PC-9 (cell line): ENCODE measurements around the gene RAF1. TPM values are rescaled to one million over a fixed set of nuclear protein-coding genes. Genes with fewer than 3 reads are reported as not detected.

Experiments
- BruUV-seq: library from RNA; stranded (reverse); fragments of 400-500 nt; replicated peaks from 2 replicates; lab custom pipeline; 2021; lab: Mats Ljungman, UMichigan
- CTCF ChIA-PET: fragments of 300-600 bp; sonication (Branson Sonifier 250); formaldehyde crosslinking; loops from one replicate; lab custom pipeline; 2022; ENCODE audit warnings: antibody characterized with exemption; lab: Charles Lee
- POLR2A ChIA-PET: fragments of 300-600 bp; sonication (Branson Sonifier 250); formaldehyde crosslinking; loops from one replicate; lab custom pipeline; 2022; ENCODE audit warnings: antibody characterized with exemption; ENCODE audit not compliant: unreplicated experiment; lab: Charles Lee
- DNase-seq, 2 experiments: peaks; one replicate each; pipeline versions ENCODE4 v3.0.0 to v3.0.0-alpha.2; 2015 to 2022; ENCODE audit warnings: mixed read lengths in 1 of 2
- H2AFZ ChIP-seq: fragments of 200-600 bp; sonication (generic); 2 replicates; pipeline ENCODE4 v1.8.1; 2017; ENCODE audit warnings: antibody characterized with exemption
- H3F3A ChIP-seq: fragments of 200-600 bp; sonication (generic); 2 replicates; pipeline ENCODE4 v1.8.1; 2017; ENCODE audit warnings: antibody characterized with exemption, mild to moderate bottlenecking, low read depth; ENCODE audit not compliant: insufficient read depth
- H3K27ac ChIP-seq: fragments of 200-600 bp; sonication (generic); 2 replicates; pipeline ENCODE4 v1.6.1; 2016; ENCODE audit warnings: mixed run types
- H3K27me3 ChIP-seq: fragments of 200-600 bp; sonication (generic); 2 replicates; pipeline ENCODE4 v1.6.1; 2016; ENCODE audit warnings: low read depth, mixed run types; ENCODE audit not compliant: insufficient read depth
- H3K36me3 ChIP-seq: fragments of 200-600 bp; sonication (generic); 2 replicates; pipeline ENCODE4 v1.6.1; 2016; ENCODE audit warnings: low read depth, mixed run types
- H3K4me1 ChIP-seq: fragments of 200-600 bp; sonication (generic); replicated peaks from 2 replicates; pipeline ENCODE4 v1.6.1; 2016; ENCODE audit warnings: mixed run types; ENCODE audit not compliant: insufficient read depth
- H3K4me2 ChIP-seq: fragments of 200-600 bp; sonication (generic); 2 replicates; pipeline ENCODE4 v1.6.1; 2017; ENCODE audit warnings: mixed run types
- H3K4me3 ChIP-seq: fragments of 200-600 bp; sonication (generic); 2 replicates; pipeline ENCODE4 v1.6.1; 2016; ENCODE audit warnings: mixed run types
- H3K79me2 ChIP-seq: fragments of 200-600 bp; sonication (generic); 2 replicates; pipeline ENCODE4 v1.6.1; 2017; ENCODE audit warnings: low read depth, mixed run types
- H3K9me2 ChIP-seq: fragments of 200-600 bp; sonication (generic); 2 replicates; pipeline ENCODE4 v1.8.1; 2017; ENCODE audit warnings: mild to moderate bottlenecking; ENCODE audit not compliant: insufficient read depth
- H3K9me3 ChIP-seq: fragments of 200-600 bp; sonication (generic); 2 replicates; pipeline ENCODE4 v1.8.1; 2016; ENCODE audit warnings: low read depth; ENCODE audit not compliant: insufficient read depth
- H4K20me1 ChIP-seq: fragments of 200-600 bp; sonication (generic); 2 replicates; pipeline ENCODE4 v1.8.1; 2017; ENCODE audit not compliant: insufficient read depth
- CTCF ChIP-seq: fragments of 200-600 bp; sonication (generic); conservative IDR thresholded peaks from 2 replicates; pipeline ENCODE4 v1.6.1; 2017; ENCODE audit warnings: mixed run types, antibody characterized with exemption, mild to moderate bottlenecking, moderate library complexity
- EZH2 ChIP-seq: fragments of 200-600 bp; sonication (generic); IDR thresholded peaks from 2 replicates; pipeline ENCODE4 v1.8.0; 2017; ENCODE audit warnings: antibody characterized with exemption, low read depth
- intact Hi-C: fragments of 100-400 bp; cut with micrococcal nuclease; formaldehyde crosslinking; loops from one replicate; pipeline ENCODE4 v1.10.0; 2022; ENCODE audit not compliant: unreplicated experiment
- total RNA-seq: library from RNA; stranded (reverse); gene quantifications from 2 replicates; pipeline ENCODE4 v1.2.3, GENCODE V29; 2021

The RAF1 gene
- total RNA-seq, 1 experiment from 2014 or later, result 72.4 TPM

DNA sequence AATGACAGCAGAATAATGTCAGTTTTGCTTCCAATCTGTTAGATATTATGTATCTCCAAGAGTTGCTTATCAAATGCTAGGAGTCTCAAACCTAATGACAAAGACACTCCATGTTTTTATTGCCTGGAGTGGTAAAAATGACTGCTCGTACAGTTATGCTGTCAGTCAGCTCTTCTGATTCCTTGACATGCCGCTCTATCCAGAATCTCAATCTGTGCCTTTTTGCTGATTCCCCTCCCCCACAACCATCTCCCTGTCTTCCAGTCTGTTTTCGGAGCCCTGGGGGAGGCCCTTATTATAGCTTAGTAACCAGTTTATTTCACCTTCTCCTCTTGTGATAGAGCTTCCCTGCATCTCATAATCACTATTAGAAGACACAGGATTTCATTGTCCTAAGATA is 104.4 kb downstream of the RAF1 start:
- peaks cover 51% of the 10 kb centered on the region for H4K20me1 ChIP-seq
- no peak overlapping the region for H2AFZ ChIP-seq
- no peaks in the 10 kb centered on the region for H3K9me3 ChIP-seq
- no peak overlapping the region; the same call in 1 of the 2 replicates for H3K4me3 ChIP-seq
- H3K36me3 ChIP-seq, result no peaks in the 10 kb centered on the region
- ChIA-PET POLR2A (no interaction called here), CTCF (interaction anchor here (0.6 to 0.7 kb wide), 2 partner anchors 237 to 336 kb away, joined by 6 to 11 read pairs; no protein-coding TSS in a partner anchor)
- H3K27me3 ChIP-seq, result no peaks in the 10 kb centered on the region
- 0 out of 2 replicates have a peak, but pooled peaks cover 5% of the 10 kb centered on the region for H3K9me2 ChIP-seq
- peaks cover 13% of the 10 kb centered on the region for H3F3A ChIP-seq
- TF ChIP-seq EZH2, result no peak
- TF ChIP-seq CTCF, result no peak
- peaks cover 21% of the 10 kb centered on the region for H3K4me1 ChIP-seq
- no peak overlapping the region for H3K27ac ChIP-seq
- peaks cover 75% of the 10 kb centered on the region for H3K79me2 ChIP-seq
- H3K4me2 ChIP-seq, result peak overlapping the region; percentile 83
- no TSS peak for BruUV-seq
- intact Hi-C loops, result loop anchor here (5.0 kb wide), 1 partner anchor 77 kb away; the partner anchor contains the start of gene TSEN2
- DNase-seq, result no peak

GRCh38 chr3:12558706-12559105 is 105.2 kb downstream of the RAF1 start:
- Histone ChIP-seq H2AFZ (no peak overlapping the region), H3K4me3 (peak overlapping the region; percentile 74), H3K36me3 (no peaks in the 10 kb centered on the region), H3F3A (peaks cover 13% of the 10 kb centered on the region), H3K79me2 (peaks cover 67% of the 10 kb centered on the region), H4K20me1 (peaks cover 48% of the 10 kb centered on the region), H3K9me2 (0 out of 2 replicates have a peak, but pooled peaks cover 5% of the 10 kb centered on the region), H3K4me2 (peak overlapping the region; percentile 83), H3K27me3 (no peaks in the 10 kb centered on the region), H3K4me1 (peaks cover 21% of the 10 kb centered on the region), H3K27ac (peak overlapping the region; percentile 80; the same call in 1 of the 2 replicates), H3K9me3 (no peaks in the 10 kb centered on the region)
- intact Hi-C loops, result loop anchor here (5.0 kb wide), 1 partner anchor 76 kb away; the partner anchor contains the start of gene TSEN2
- ChIA-PET POLR2A (interaction anchor here (0.6 to 0.7 kb wide), 2 partner anchors 8 to 13 kb away, joined by 6 to 10 read pairs; no protein-coding TSS in a partner anchor), CTCF (interaction anchor here (0.5 kb wide), 1 partner anchor 95 kb away, joined by 8 read pairs; no protein-coding TSS in a partner anchor)
- BruUV-seq, result no TSS peak
- no peak for DNase-seq
- no peak for TF ChIP-seq EZH2
- TF ChIP-seq CTCF, result no peak

- intact Hi-C loops, result loop anchor here (5.0 kb wide), 1 partner anchor 75 kb away; the partner anchor contains the start of gene TSEN2
- POLR2A ChIA-PET, result interaction anchor here (0.6 kb wide), 1 partner anchor 390 kb away, joined by 3 read pairs; no protein-coding TSS in a partner anchor
Observed at GRCh38 chr3:12557473-12558100, 106.3 kb downstream of the RAF1 start.

More at GRCh38 chr3:12557473-12558100, 106.3 kb downstream of the RAF1 start:
- Histone ChIP-seq H3K36me3 (no peaks in the 10 kb centered on the region), H3K9me2 (0 out of 2 replicates have a peak, but pooled peaks cover 5% of the 10 kb centered on the region), H3K4me3 (peak overlapping the region; percentile 74), H3K9me3 (no peaks in the 10 kb centered on the region), H3K79me2 (peaks cover 56% of the 10 kb centered on the region), H4K20me1 (peaks cover 42% of the 10 kb centered on the region), H3K27ac (peak overlapping the region; percentile 80), H2AFZ (peak overlapping the region; percentile 89), H3F3A (peaks cover 13% of the 10 kb centered on the region), H3K4me1 (peaks cover 21% of the 10 kb centered on the region), H3K4me2 (peak overlapping the region; percentile 83), H3K27me3 (no peaks in the 10 kb centered on the region)
- BruUV-seq, result no TSS peak
- no peak for DNase-seq
- TF ChIP-seq EZH2, result no peak
- TF ChIP-seq CTCF, result no peak
- CTCF ChIA-PET, result interaction anchor here (0.6 to 0.7 kb wide), 2 partner anchors 27 to 1337 kb away, joined by 5 read pairs; no protein-coding TSS in a partner anchor
